K562 (cell line): ENCODE measurements around the gene RNU6-9. TPM values are rescaled to one million over a fixed set of nuclear protein-coding genes. Genes with fewer than 3 reads are reported as not detected.
A peak's percentile ranks its signal among the peaks of the same experiment; 100 is the strongest.

Experiments used
- DEAF1 ChIP-seq: fragments of 450-650 bp; formaldehyde crosslinking; IDR thresholded peaks from 2 replicates; pipeline ENCODE4 v1.4.0; 2020; ENCODE audit warnings: mild to moderate bottlenecking, moderate library complexity
- HMGXB4 ChIP-seq: sonication (generic); formaldehyde crosslinking; IDR thresholded peaks from 2 replicates; pipeline ENCODE4 v1.8.1; 2023; ENCODE audit warnings: mild to moderate bottlenecking, missing genetic modification reagents
- HOXB6 ChIP-seq: fragments of 250-450 bp; sonication (Bioruptor Pico); IDR thresholded peaks from 2 replicates; pipeline ENCODE4 v1.5.1; 2022; ENCODE audit warnings: mild to moderate bottlenecking, borderline replicate concordance
- MCM3 ChIP-seq: fragments of 450-650 bp; IDR thresholded peaks from 2 replicates; pipeline ENCODE4 v1.6.1; 2016
- PATZ1 ChIP-seq: fragments of 250-450 bp; sonication (Bioruptor Pico); IDR thresholded peaks from 2 replicates; pipeline ENCODE4 v1.5.0; 2020; ENCODE audit warnings: mild to moderate bottlenecking, borderline replicate concordance
- POLR2A ChIP-seq: fragments of 450-650 bp; conservative IDR thresholded peaks from 2 replicates; pipeline ENCODE4 v1.6.1; 2016
- SAFB ChIP-seq: fragments of 200-400 bp; formaldehyde crosslinking; IDR thresholded peaks from 2 replicates; pipeline ENCODE4 v1.6.1; 2017; ENCODE audit warnings: low read depth, low read length, borderline replicate concordance
- SMARCB1 ChIP-seq: IDR thresholded peaks from 2 replicates; pipeline ENCODE4 v1.6.1; 2011; ENCODE audit warnings: improper control_type of control experiment, low read depth; ENCODE audit not compliant: insufficient read length
- ZBED1 ChIP-seq: IDR thresholded peaks from 2 replicates; pipeline ENCODE4 v1.6.1; 2014
- ZBTB2 ChIP-seq: fragments of 450-650 bp; IDR thresholded peaks from 2 replicates; pipeline ENCODE4 v1.6.1; 2016; ENCODE audit warnings: antibody characterized with exemption
- ZBTB34 ChIP-seq: fragments of 250-450 bp; sonication (Bioruptor Pico); IDR thresholded peaks from 2 replicates; pipeline ENCODE4 v1.8.0; 2021; ENCODE audit warnings: mild to moderate bottlenecking, moderate library complexity
- ZNF609 ChIP-seq: sonication (generic); formaldehyde crosslinking; IDR thresholded peaks from 2 replicates; pipeline ENCODE4 v1.8.1; 2023; ENCODE audit warnings: missing genetic modification reagents, mild to moderate bottlenecking, borderline replicate concordance
- ZNF695 ChIP-seq: fragments of 450-650 bp; formaldehyde crosslinking; IDR thresholded peaks from 2 replicates; pipeline ENCODE4 v1.4.0; 2020; ENCODE audit warnings: mild to moderate bottlenecking, moderate library complexity
- polyA plus RNA-seq, 8 experiments: library from polyadenylated mRNA; depleted of rRNA in 4 of 8; stranded (reverse) in 5 of 8; unstranded in 3 of 8; fragments of >200 nt; fragmentation: Nextera tagmentation in 2 of 8; fragmentation: Illumina TruSeq in 1 of 8; extraction: Ambion mirVana in 2 of 8; extraction: Trizol in 1 of 8; gene quantifications; 2 replicates each; pipeline versions ENCODE4 v1.2.1 to v1.2.3, GENCODE V29; 2011 to 2014; ENCODE audit warnings: inconsistent platforms in 1 of 8, missing spikeins in 1 of 8
- total RNA-seq, 7 experiments: library from RNA; depleted of rRNA in 6 of 7; stranded (reverse); fragments of >200 nt in 6 of 7; fragmentation: Illumina TruSeq in 2 of 7; extraction: Trizol in 2 of 7; gene quantifications; 2 replicates each; pipeline versions ENCODE4 v1.2.1 to v1.2.3, GENCODE V29; 2011 to 2021; ENCODE audit warnings: low replicate concordance in 1 of 7

Gene RNU6-9
- total and polyA plus RNA-seq, 9 of the 15 experiments (the other 6 are each of a cell fraction or from before 2014, with no cell fraction given) = not detected

GRCh38 chr19:907183-907853 is 14.0 kb downstream of the RNU6-9 start (continued):
- TF ChIP-seq ZNF695 (no peak), MCM3 (no peak), PATZ1 (CRISPR knock-in tag) (no peak), HMGXB4 (CRISPR knock-in tag) (no peak), POLR2A (peak; percentile 60; the same call in 1 of the 2 replicates), ZBTB2 (peak; percentile 61; the same call in 1 of the 2 replicates), ZBTB34 (CRISPR knock-in tag) (no peak), ZNF609 (CRISPR knock-in tag) (peak; percentile 33; the same call in 1 of the 2 replicates), ZBED1 (0 out of 2 replicates have a peak, but pooled peaks have one; percentile 62), HOXB6 (CRISPR knock-in tag) (no peak), DEAF1 (CRISPR knock-in tag) (no peak), SMARCB1 (no peak), SAFB (no peak)
